ENCODE data around the gene ANO9. TPM values are rescaled to one million over a fixed set of nuclear protein-coding genes. Genes with fewer than 3 reads are reported as not detected.
A peak's percentile ranks its signal among the peaks of the same experiment; 100 is the strongest.
"Not testable (repeated sequence)": the region's sequence is repeated elsewhere in the genome, so short reads cannot be mapped to it uniquely, and the experiment has no call there.

ANO9 gene
- total RNA-seq, 1 donor from 2014 or later, result 10.7 TPM

GRCh38 chr11:432501-433100 lies 9.2 kb downstream of the ANO9 start:
- no peak for DNase-seq

- DNase-seq, result no peak
Observed at GRCh38 chr11:431921-432320, 9.9 kb downstream of the ANO9 start.

DNA sequence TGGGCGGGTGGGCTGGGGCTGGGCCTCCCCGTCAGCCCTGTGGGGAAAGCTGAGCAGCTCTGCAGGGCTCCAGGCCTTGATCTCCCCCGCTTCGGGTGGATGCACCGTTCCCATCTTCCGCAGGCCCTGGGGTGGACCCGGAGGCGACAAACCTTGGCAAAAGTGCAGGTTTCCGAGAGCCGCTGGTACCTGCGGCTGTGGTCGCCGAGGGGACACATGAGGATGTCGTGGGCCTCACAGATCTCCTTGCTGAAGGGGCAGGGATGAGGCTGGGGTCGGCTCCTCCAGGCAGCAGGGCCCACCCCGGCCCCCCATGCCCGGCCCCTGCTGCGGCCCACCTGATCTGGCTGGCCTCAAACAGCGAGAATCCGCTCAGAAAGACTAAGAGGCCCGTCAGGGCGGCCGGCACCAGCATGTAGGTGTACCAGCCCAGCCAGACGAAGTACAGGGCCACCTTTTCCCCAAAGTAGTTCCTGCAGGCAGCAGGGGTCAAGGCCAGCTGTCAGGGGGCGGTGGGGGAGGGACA lies 11.8 kb downstream of the ANO9 start:
- no peak for DNase-seq

GRCh38 chr11:429391-429790 lies 12.4 kb downstream of the ANO9 start:
- no peak for DNase-seq

DNA sequence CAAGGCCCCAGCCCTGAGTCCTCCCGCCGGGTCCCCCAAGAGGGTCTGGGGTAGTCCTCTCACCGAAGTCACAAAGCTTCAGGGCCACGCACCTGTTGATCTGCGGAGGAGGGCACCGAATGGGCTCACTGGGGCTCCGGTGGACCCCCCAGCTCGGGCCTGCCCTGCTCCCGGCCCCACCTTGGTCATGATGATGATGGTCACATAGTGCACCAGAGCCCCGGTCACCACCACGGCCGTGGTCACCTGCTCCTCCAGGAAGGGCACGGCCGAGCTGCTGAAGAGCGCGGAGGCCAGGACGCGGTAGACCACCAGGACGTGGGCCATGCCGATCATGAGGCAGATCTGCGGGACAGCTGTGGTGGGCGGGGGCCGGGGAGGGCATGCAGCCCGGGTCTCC lies 13.5 kb downstream of the ANO9 start:
- DNase-seq, result no peak

DNA sequence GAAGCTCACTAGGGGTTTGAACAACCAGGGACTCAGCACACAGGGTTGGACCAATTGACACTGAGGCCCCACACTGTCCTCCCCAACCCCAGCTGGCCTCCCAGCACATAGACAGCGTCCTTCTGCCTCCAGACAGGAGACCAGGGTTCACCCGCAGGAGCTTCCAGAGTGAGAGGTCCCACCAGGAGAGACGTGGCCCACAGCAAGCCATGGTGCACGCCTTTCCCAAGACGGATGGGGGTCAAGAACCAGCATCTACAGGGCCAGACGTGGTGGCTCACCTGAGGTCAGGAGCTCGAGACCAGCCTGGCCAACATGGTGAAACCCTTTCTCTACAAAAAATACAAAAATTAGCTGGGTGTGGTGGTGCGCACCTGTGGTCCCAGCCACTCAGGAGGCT lies 15.0 kb downstream of the ANO9 start:
- no peak for DNase-seq

DNA sequence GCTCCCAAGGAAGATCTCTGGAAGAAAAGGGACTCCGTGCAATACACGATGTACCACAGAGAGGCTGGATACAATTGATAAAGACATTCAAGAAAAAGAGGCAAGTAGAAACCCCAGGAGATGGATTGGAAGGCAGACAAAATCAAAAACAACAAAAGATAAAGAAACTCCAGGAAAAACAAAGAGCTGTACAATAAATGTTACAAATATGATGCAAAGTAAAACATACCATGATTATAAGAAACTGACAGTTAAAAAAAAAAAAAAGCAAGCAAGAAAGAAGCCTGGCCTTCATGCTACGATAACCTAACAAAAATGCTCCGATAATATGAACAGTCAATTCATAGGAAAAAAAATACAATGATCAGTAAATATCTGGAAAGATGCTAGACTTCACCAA lies 16.5 kb downstream of the ANO9 start:
- DNase-seq, result no peak

DNA sequence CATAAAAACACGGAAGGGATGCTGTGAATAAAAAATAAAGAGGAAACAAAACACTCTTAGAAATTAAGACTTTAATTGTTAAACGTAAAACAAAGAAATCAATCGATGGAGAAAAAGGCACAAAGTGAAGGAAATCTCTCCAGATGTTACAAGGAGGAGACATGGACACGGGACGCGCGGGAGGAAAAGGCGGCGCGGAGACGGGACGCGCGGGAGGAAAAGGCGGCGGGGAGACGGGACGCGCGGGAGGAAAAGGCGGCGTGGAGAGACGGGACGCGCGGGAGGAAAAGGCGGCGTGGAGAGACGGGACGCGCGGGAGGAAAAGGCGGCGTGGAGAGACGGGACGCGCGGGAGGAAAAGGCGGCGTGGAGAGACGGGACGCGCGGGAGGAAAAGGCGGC lies 17.0 kb downstream of the ANO9 start:
- not testable (repeated sequence) for DNase-seq

DNA sequence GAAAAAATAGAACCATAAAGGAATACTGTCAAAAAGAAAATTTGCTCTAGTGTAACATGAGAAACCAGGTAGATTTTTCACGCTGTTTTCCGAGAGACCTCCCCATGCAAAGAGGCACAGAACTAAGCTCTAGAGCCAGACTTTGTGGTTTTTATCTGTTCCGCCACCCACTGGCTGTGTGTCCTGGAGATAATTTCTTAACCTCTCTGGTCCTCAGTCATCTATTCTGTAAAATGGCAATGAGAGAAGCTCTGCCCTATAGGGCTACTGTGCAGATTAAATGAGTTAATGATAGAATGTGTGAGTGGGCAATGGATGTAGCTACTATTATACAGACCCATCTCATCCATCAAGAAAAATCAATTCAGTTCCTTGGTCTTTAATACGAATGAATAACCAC lies 17.6 kb downstream of the ANO9 start:
- DNase-seq, result no peak

DNA sequence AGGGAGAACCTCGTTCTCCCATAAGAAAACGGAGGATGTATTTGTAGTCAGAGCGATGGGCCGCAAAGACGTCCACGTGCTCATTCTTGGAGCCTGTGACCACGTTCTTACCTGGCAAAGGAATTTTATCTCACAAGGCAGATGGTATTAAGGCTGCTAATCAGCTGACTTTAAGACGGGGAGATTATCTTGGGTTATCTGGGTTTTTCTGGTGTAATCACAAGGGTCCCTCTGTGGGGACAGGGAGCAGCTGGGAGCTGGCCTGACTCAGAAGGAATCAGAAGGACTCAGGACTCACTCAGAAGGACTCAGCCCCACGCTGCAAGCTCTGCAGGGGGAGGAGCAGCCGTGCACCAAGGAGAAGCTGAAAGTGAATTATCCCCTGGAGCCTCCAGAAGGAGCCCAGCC lies 19.6 kb downstream of the ANO9 start:
- no peak for DNase-seq

GRCh38 chr11:420911-421321 lies 20.9 kb downstream of the ANO9 start:
- DNase-seq, result no peak

DNA sequence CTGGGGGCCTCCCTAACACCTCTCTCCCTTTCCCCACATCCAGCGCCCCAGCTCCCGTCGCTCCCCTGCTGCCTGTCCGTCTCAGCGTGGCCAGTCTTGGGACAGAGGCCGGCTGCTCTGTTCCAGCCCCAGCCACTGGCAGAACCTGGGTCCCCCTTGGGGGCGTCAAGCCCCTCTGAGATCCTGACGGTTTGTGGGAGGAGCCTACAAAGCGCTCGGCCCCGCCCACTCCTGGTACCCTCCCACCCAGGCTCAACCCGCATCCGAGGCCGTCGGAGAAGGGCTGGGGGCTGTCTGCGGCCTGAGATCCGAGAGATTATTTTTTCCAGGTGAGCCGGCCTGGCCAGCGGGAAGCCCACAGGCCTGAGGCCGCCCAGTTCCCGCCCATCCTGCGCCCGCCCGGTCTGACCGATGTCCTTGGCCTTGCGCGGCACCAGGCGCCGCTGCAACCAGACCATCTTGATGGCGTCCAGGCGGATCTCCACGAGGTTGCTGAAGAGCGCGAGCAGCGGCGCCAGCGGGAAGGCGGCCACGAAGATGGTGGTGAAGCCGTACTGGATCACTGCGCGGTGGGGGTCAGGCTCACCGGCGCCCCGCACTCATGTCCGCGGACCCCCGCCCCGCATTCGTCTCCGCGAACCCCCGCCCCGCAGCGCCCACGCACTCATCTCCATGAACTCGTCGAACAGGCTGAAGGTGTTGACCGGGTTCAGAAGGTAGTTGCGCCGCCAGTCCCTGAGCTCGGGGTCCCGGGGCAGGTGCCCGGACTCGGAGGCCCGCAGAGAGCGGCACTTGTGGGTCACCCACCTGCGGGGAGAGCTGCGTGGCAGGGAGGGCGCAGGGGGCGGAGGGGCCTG lies 21.5 kb downstream of the ANO9 start:
- no peak for DNase-seq

DNA sequence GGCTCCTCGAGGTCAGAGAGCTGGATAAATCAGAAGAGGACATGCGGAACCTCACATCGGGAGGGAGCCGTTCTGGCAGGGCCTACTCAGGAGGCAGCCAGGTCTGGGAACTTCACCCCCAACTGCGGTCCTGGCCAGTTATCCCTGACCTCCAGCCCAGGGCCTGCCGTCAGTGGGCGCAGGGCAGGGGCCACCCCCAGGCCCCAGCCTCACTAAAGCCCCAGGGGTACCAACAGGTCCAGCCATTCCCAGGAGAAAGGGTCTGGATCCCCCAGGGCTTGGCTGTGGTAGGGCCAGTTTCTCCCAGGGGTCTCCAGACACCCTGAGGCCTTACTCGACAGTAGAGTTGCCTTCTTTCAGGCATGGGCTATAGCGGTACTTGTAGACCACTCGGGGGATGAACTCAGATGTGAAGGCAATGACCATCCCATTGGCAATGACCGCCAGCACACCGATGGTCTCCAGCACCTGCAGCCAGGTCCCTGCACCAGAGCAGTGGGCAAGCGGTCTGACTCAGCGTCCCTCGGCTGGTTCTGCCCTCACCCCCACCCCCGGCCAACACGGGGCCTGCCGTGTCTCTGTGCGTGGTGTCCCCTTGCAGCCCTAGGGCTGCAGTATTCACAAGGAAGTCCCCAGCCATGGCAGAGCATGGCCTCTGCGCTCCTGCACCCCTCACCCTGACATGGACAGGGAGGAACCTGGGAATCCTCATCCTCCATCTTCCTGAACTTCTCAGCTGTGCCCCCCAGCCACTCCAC lies 22.4 kb downstream of the ANO9 start:
- no peak for DNase-seq

- no peak for DNase-seq
Observed at GRCh38 chr11:418343-419247, 23.2 kb downstream of the ANO9 start.

DNA sequence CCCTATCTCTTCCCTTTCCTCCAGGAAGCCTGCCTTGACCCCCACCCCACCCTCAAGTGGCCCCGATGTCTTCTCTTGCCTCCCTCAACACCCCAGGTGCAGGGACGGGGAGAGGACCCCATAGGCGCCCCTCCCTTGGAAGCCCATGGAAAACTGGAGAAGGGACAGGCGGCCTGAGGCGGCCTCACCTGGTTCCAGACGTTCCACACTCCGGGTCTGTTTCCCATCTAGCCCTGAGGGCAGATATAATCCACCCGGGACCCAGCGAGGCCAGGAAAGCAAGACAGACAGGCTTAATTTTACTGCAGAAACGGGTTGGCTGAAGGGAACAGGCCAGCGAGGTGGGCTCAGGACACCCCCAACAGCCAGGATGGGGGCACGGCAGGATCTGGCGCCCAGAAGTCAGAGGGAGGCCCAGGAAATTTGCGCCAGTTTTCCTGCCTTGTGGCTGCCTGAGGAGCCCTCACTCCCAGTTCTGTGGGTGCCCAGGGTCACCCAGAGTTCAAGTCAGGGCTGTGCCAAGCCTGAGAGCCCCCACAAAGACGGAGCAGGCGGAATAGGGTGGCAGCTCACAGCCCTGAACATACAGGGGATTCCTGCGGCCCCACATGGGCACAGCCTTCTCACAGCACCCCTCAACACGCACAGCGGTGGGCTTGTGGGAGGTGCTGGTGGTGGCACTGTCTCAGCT lies 24.0 kb downstream of the ANO9 start:
- DNase-seq, result no peak

GRCh38 chr11:416757-417621 lies 24.8 kb downstream of the ANO9 start:
- DNase-seq, result peak; percentile 41

DNA sequence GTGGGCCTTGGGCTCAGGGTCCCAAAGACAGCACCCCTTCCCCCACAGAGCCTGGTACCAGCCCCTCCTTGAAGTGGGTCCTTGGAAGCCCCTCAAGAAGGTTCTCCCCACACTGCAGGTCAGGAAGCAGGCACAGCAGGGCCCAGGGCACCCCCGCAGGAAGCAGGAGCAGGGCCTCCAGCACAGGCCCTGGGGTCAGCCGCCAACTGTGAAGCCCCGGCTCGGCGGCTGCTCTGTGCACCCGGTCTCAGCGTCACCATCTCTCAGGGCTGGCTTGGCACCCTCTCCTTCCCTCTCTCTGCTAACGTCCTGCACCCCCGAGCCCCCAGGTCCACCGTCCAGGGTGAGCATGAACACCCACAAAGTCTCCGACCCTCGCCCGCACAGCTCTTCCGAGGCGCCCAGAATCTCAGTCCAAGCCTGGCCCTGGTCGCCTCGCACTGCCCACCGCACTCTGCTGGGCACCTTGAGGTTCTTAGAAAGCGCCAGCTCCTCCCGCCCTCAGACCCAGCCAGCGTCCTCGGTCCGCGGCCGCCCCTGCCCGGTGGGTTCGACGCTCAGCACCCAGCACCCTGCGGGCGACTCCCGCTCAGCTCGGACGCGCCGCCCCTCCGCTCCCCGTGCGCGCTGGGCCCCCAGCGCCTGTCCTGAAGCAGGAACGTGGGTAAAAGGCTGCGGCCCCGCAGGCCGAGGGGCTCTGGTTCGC lies 25.6 kb downstream of the ANO9 start:
- no peak for DNase-seq

- peak; percentile 17 for DNase-seq
Observed at GRCh38 chr11:415640-416041, 26.2 kb downstream of the ANO9 start.

DNA sequence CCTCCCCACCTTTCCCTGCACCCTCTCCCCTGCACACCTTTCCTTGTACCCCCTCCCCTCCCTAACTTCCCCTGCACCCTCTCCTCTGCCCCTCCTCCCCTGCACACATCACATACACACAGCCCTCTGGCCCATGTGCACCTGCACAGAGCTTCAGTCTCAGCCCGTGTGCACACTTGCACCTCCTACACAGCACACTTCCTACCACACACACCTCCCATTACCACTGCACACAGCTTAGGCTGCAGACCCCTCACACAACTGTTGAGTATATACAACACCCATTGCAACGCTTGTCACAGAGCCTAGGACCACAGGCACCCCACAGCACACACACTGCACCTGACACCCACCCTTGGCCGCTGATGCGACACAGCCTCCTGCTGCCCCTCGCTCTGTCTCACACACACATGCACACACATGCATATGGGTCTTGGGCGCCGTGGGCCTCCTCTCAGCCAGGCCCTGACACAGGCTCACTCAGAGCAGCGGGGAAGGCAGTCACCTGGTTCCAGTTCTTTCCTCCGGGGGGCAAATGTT lies 27.4 kb downstream of the ANO9 start:
- DNase-seq, result no peak
